Activated CD4-positive, alpha-beta T cell treated with anti-CD3 and anti-CD28 coated beads, Interleukin-2, amount 50 U/mL, for 16 hours (primary cell): ENCODE data around the gene HES4.
"Not testable (repeated sequence)": the region's sequence is repeated elsewhere in the genome, so short reads cannot be mapped to it uniquely, and the experiment has no call there.

Source experiments
- DNase-seq: peaks from one replicate; pipeline ENCODE4 v3.0.0-alpha.2; 2020

The HES4 gene

GRCh38 chr1:1017397-1018320 lies 17.8 kb upstream of the HES4 start:
- not testable (repeated sequence) for DNase-seq

GRCh38 chr1:1014799-1015681 lies 15.1 kb upstream of the HES4 start:
- DNase-seq: no peak

GRCh38 chr1:1013922-1014648 lies 14.2 kb upstream of the HES4 start:
- DNase-seq: no peak

- DNase-seq: peak; percentile 91
Observed at GRCh38 chr1:1013105-1013921, 13.4 kb upstream of the HES4 start, which contains the start of gene ISG15. ISG15 (plus strand) TSS chr1:1013497; CDS start chr1:1013574, 77 bp downstream.

GRCh38 chr1:1012736-1013104 lies 12.8 kb upstream of the HES4 start:
- DNase-seq: not testable (repeated sequence)

- no peak for DNase-seq
Observed at GRCh38 chr1:1011396-1011949, 11.6 kb upstream of the HES4 start.

- DNase-seq: not testable (repeated sequence)
Observed at GRCh38 chr1:1010131-1010530, 10.2 kb upstream of the HES4 start.

- DNase-seq: no peak
Observed at GRCh38 chr1:1006305-1007159, 6.6 kb upstream of the HES4 start.

GRCh38 chr1:1005774-1006304 lies 5.9 kb upstream of the HES4 start:
- no peak for DNase-seq

- DNase-seq: no peak
Observed at GRCh38 chr1:1004780-1005697, 5.1 kb upstream of the HES4 start.

- DNase-seq: no peak
Observed at GRCh38 chr1:1004420-1004779, 4.5 kb upstream of the HES4 start.

GRCh38 chr1:1003618-1004419 lies 3.9 kb upstream of the HES4 start:
- DNase-seq: no peak

GRCh38 chr1:1001057-1001783 lies 1.3 kb upstream of the HES4 start:
- no peak for DNase-seq

- DNase-seq: peak; percentile 61
Observed at GRCh38 chr1:1000357-1001056, 610 bp upstream of the HES4 start.

GRCh38 chr1:998995-999724 lies 737 bp downstream of the HES4 start:
- DNase-seq: no peak

- no peak for DNase-seq
Observed at GRCh38 chr1:998745-998994, 1.2 kb downstream of the HES4 start.
